Mesothelial cell of epicardium (in vitro differentiated cells): ENCODE measurements around the gene ADGRL3. TPM values are rescaled to one million over a fixed set of nuclear protein-coding genes. Genes with fewer than 3 reads are reported as not detected.

Source experiments
- DNase-seq, 2 experiments: peaks; one replicate each; pipeline ENCODE4 v3.0.0; 2021; ENCODE audit warnings: low spot score in 2 of 2; ENCODE audit not compliant: unreplicated experiment in 2 of 2
- H3K27ac Mint-ChIP-seq: 2 replicates; pipeline ENCODE4 v1.8.0; 2021; ENCODE audit warnings: mixed read lengths
- H3K27me3 Mint-ChIP-seq: 2 replicates; pipeline ENCODE4 v1.8.0; 2021; ENCODE audit warnings: low read depth, mixed read lengths
- H3K36me3 Mint-ChIP-seq: 2 replicates; pipeline ENCODE4 v1.8.0; 2021; ENCODE audit warnings: mixed read lengths
- H3K4me1 Mint-ChIP-seq: 2 replicates; pipeline ENCODE4 v1.8.0; 2021; ENCODE audit warnings: mixed read lengths
- H3K4me3 Mint-ChIP-seq: 2 replicates; pipeline ENCODE4 v1.8.0; 2021; ENCODE audit warnings: mild to moderate bottlenecking, moderate library complexity, mixed read lengths
- H3K9me3 Mint-ChIP-seq: 2 replicates; pipeline ENCODE4 v1.8.0; 2021; ENCODE audit warnings: mixed read lengths
- total RNA-seq: library from RNA; stranded (reverse); gene quantifications from 3 replicates; pipeline ENCODE4 v1.2.1, GENCODE V29; 2021
- TF ChIP-seq, protein P1 (sequence below): fragments of 200-600 bp; sonication (generic); IDR thresholded peaks from one replicate; pipeline ENCODE4 v1.5.0; 2021; ENCODE audit warnings: antibody characterized with exemption; ENCODE audit not compliant: unreplicated experiment

Gene ADGRL3
- total RNA-seq, 1 donor from 2014 or later, result 68.3 TPM

DNA sequence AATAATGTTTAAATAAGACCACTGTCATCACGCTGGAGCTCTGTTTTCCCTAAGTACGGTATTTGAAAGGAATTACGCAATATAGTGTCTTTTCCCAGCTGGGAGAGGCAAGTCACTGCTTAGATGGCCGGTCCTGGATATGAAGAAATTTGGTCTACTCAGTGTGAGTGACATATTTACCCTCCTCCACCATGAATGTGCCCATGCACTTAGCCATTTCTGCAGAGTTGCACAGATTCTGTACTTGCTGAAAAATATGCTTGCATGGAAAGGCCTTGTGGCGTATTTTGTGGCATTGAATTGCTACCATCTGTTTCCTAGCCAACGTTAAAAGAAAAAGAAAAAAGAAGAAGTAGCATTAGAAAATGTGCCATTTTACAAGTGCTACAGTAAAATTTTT lies 73.1 kb downstream of the ADGRL3 start:
- Mint-ChIP-seq H3K4me1 (peaks cover 55% of the 10 kb centered on the region), H3K27me3 (no peaks in the 10 kb centered on the region), H3K9me3 (no peaks in the 10 kb centered on the region), H3K4me3 (no peak overlapping the region), H3K27ac (no peak overlapping the region), H3K36me3 (no peaks in the 10 kb centered on the region)
- DNase-seq, result no peak
- TF ChIP-seq, protein P1, sequence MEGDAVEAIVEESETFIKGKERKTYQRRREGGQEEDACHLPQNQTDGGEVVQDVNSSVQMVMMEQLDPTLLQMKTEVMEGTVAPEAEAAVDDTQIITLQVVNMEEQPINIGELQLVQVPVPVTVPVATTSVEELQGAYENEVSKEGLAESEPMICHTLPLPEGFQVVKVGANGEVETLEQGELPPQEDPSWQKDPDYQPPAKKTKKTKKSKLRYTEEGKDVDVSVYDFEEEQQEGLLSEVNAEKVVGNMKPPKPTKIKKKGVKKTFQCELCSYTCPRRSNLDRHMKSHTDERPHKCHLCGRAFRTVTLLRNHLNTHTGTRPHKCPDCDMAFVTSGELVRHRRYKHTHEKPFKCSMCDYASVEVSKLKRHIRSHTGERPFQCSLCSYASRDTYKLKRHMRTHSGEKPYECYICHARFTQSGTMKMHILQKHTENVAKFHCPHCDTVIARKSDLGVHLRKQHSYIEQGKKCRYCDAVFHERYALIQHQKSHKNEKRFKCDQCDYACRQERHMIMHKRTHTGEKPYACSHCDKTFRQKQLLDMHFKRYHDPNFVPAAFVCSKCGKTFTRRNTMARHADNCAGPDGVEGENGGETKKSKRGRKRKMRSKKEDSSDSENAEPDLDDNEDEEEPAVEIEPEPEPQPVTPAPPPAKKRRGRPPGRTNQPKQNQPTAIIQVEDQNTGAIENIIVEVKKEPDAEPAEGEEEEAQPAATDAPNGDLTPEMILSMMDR, result no peak

DNA sequence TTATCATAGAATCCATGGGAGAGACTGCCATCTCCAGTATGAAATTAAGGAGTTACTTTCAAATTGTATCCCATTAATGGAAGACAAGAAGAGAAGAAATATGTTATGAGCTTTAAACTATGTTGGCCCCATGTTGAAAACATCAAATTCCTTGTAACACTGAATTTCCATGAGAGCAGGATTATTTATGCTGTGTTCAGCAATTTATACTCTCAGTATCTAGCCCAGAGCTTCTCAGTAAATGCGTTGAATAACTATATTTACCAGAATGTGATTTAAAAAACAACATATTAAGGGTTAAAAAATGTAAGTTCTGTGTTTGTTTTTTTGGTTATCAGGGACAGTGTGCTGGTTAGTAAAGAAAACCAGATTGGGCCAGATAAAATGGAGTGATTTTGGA lies 74.2 kb downstream of the ADGRL3 start:
- no peaks in the 10 kb centered on the region for H3K36me3 Mint-ChIP-seq
- no peaks in the 10 kb centered on the region for H3K9me3 Mint-ChIP-seq
- TF ChIP-seq, protein P1, result no peak
- H3K4me1 Mint-ChIP-seq, result peaks cover 58% of the 10 kb centered on the region
- no peak overlapping the region for H3K4me3 Mint-ChIP-seq
- no peak for DNase-seq
- no peaks in the 10 kb centered on the region for H3K27me3 Mint-ChIP-seq
- H3K27ac Mint-ChIP-seq, result no peak overlapping the region

DNA sequence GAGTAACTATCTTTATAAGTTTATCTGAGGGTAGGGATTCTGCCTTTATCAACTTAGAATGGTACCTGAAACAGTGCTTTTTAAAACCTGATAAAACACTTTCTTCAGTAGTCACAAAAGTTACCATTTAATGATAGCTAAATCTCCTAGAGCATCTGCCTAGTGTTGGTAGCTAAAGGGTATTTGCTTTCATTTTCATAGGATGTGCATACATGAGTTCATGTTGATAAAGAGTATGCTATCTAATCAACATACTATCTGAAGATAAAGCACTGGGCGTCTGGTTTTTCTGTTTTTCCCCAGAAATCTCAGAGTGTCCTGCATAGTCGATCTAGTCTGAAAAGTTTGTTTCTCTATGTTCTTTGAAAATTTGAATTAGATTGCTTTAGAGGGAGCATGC lies 75.1 kb downstream of the ADGRL3 start:
- H3K27ac Mint-ChIP-seq, result no peak overlapping the region
- DNase-seq, result no peak
- TF ChIP-seq, protein P1, result no peak
- no peaks in the 10 kb centered on the region for H3K36me3 Mint-ChIP-seq
- H3K27me3 Mint-ChIP-seq, result no peaks in the 10 kb centered on the region
- no peaks in the 10 kb centered on the region for H3K9me3 Mint-ChIP-seq
- H3K4me3 Mint-ChIP-seq, result no peak overlapping the region
- peaks cover 54% of the 10 kb centered on the region for H3K4me1 Mint-ChIP-seq

GRCh38 chr4:61276029-61276428 lies 75.9 kb downstream of the ADGRL3 start:
- TF ChIP-seq, protein P1, result no peak
- no peaks in the 10 kb centered on the region for H3K27me3 Mint-ChIP-seq
- no peaks in the 10 kb centered on the region for H3K36me3 Mint-ChIP-seq
- no peak overlapping the region for H3K27ac Mint-ChIP-seq
- no peak overlapping the region for H3K4me3 Mint-ChIP-seq
- no peak for DNase-seq
- peaks cover 54% of the 10 kb centered on the region for H3K4me1 Mint-ChIP-seq
- H3K9me3 Mint-ChIP-seq, result no peaks in the 10 kb centered on the region

- no peak for DNase-seq
- H3K27ac Mint-ChIP-seq, result peak overlapping the region; percentile 76
- no peak overlapping the region for H3K4me3 Mint-ChIP-seq
These were observed 77.9 kb downstream of the ADGRL3 start for GRCh38 chr4:61277785-61278760.

More at GRCh38 chr4:61277785-61278760, 77.9 kb downstream of the ADGRL3 start:
- Mint-ChIP-seq H3K9me3 (no peaks in the 10 kb centered on the region), H3K27me3 (no peaks in the 10 kb centered on the region), H3K36me3 (no peaks in the 10 kb centered on the region), H3K4me1 (peaks cover 50% of the 10 kb centered on the region)
- TF ChIP-seq, protein P1, result no peak
